Omental fat pad (tissue), 4 donors: Measurements from ENCODE around the gene AHSG. TPM values are rescaled to one million over a fixed set of nuclear protein-coding genes. Genes with fewer than 3 reads are reported as not detected.

Source experiments
- ATAC-seq: fragments of 150-250 bp; one replicate; pipeline ENCODE4 v1.9.1; 2016; ENCODE audit warnings: mild to moderate bottlenecking, moderate library complexity; ENCODE audit not compliant: low FRiP score
- DNase-seq: peaks from one replicate; pipeline ENCODE4 v3.0.0-alpha.2; 2019; ENCODE audit warnings: low spot score
- total RNA-seq, 4 donors: library from RNA; depleted of rRNA; stranded (reverse); fragments of >200 nt; gene quantifications; one replicate each; pipeline ENCODE4 v1.1.0, GENCODE V29; 2016
- TF ChIP-seq, protein P1 (sequence below), 3 donors: fragments of 450-650 bp; IDR thresholded peaks; one replicate each; pipeline ENCODE4 v1.5.1; 2016 to 2017; ENCODE audit warnings: antibody characterized with exemption in 3 of 3, mild to moderate bottlenecking in 3 of 3, moderate library complexity in 2 of 3

Gene AHSG
- total RNA-seq, 4 donors from 2014 or later = not detected

DNA sequence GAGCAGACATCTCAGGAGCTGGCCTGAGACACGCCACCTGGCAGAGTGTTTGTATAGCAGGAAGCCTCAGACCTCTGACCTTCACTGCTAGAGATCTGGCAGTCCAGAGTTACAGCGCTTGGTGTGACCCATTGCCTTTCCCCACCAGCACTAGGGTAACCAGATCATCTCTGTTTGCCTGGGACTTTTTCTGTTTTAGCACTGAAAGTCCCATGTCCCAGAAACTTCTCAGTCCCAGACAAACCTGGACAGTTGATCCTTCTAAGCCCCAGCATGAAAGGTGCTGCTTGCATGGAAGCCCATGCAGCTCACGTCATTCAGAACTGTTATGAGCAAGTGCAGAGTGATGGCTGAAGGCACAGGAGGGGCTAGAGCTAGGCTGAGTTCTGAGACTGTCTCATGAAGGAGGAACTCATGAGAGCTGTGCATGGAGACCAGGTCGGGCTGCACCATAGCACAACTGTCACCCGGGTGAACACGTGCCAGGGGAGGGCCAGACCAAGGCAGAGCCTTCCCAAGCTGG is 18.2 kb upstream of the AHSG start:
- ATAC-seq (no peak), DNase-seq (no peak)
- TF ChIP-seq, protein P1, sequence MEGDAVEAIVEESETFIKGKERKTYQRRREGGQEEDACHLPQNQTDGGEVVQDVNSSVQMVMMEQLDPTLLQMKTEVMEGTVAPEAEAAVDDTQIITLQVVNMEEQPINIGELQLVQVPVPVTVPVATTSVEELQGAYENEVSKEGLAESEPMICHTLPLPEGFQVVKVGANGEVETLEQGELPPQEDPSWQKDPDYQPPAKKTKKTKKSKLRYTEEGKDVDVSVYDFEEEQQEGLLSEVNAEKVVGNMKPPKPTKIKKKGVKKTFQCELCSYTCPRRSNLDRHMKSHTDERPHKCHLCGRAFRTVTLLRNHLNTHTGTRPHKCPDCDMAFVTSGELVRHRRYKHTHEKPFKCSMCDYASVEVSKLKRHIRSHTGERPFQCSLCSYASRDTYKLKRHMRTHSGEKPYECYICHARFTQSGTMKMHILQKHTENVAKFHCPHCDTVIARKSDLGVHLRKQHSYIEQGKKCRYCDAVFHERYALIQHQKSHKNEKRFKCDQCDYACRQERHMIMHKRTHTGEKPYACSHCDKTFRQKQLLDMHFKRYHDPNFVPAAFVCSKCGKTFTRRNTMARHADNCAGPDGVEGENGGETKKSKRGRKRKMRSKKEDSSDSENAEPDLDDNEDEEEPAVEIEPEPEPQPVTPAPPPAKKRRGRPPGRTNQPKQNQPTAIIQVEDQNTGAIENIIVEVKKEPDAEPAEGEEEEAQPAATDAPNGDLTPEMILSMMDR (IDR thresholded peaks at IDR 0.05) = no peak

DNA sequence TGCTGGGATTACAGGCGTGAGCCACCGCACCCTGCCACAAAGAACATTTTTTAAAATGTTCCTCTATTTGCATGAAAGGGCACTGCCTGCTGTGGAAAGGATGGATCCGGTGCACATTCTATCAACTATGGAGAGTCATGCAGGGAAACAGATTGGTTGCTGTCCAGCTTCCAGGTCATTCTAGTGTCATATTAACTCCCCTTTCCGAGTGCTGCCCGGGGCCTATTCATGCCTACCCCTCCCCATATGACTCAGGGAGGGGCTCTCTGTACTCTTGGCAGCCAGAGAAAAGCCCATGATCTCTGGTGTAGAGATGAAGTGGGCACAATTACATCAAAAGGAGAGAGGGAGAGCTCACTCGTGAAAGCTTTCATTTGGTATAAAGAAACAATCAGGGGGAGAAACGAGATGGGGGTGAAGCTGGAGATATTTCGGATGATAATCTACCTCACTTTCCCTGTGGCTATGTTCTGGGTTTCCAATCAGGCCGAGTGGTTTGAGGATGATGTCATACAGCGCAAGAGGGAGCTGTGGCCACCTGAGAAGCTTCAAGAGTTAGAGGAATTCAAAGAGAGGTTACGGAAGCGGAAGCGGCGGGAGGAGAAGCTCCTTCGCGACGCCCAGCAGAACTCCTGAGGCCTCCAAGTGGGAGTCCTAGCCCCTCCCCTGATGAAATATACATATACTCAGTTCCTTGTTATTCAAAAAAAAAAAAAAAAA is 16.1 kb upstream of the AHSG start:
- peak; percentile 61 for ATAC-seq
- TF ChIP-seq, protein P1 (IDR thresholded peaks at IDR 0.05) = no peak
- no peak for DNase-seq

DNA sequence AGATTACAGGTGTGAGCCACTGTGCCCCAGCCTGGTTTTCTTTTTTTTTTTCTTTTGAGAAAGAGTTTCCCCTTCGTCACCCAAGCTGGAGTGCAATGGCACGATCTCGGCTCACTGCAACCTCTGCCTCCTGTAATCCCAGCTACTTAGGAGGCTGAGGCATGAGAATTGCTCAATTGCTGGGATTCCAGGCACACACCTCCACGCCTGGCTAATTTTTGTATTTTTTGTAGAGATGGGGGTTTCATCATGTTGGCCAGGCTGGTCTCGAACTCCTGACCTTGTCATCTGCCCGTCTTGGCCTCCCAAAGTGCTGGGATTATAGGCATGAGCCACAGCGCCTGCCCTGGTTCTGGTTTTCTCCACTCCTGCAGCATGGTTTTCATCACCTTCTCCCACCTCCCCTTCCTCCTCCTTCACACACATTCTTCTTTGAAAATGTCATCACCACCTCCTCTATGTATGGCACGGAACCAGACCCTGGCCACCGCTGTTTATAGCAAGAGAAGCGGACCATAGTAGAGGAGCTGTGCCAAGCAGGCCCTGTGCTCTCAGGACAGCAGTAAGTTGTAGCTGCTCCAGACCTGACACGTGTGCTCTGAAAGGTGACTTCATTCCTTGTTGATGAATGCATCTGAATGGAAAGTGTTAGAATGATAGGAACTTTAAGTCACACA is 14.6 kb upstream of the AHSG start:
- TF ChIP-seq, protein P1 (IDR thresholded peaks at IDR 0.05) = no peak
- ATAC-seq = peak; percentile 64
- DNase-seq = no peak

DNA sequence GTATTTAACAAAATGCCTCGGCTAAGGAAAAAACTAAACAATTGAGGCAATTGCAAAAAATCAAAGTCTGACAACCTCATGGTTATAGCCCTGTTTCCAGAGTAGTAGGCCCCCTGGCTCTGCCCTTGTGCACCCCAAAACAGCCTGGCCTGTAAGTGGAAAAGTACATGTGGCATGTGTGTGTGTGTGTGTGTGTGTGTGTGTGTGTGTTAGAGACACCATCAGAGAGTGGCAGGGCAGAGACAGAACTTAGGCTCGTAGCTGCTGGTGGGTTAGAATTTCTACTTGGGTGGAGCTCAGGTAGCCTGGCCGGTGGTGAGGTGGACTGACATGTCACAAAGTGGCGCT is 14.1 kb upstream of the AHSG start:
- DNase-seq (no peak), ATAC-seq (no peak)
- TF ChIP-seq, protein P1 (IDR thresholded peaks at IDR 0.05) = no peak

DNA sequence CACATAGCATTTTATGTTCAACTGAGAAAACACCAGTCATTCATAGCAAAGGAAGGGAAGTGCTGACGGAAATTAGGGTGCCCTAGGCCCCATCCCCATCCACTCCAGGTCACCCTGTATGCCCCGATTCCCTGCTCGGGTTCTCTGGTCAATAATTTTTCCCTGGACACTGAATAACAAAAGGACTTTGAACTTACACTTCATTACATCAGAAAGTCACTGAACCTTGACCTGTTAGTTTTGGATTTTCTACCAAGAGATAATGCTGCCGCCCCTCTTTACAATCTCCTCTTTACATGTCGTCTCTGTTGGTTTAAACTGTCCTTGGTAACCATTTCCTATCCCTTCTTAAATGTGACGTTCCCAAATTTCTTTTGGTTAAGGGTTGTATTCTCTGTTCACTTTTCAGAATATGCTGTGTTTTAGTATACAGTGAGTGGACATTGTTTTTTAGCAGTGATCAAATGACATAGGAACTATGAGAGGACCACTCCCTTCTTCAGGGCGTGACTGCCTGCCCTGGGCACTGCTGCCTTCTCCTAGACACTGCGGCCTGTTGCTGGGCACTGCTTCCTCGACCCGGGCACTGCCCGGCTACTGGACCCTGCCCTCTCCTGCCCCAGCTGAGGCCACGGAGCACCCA is 13.6 kb upstream of the AHSG start:
- ATAC-seq (no peak), DNase-seq (no peak)
- TF ChIP-seq, protein P1 (IDR thresholded peaks at IDR 0.05) = no peak

DNA sequence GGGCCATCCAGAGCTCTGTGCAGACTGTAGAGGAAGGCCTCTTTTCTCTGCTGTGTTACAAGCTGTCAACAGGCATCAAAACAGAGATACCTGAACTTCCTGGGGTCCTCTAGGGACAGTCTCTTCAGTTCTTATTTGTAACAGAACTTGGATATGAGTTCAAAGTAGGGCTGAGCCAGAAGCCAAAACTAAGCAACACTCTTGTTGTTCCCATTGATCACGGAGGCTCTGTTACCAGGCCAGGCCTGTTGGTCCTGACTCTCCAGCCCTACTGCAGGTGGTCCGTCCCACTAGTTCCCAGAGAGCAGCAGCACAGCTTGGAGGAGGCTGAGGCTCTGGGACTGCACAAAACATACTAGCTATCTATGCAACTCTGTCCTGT is 13.1 kb upstream of the AHSG start:
- no peak for ATAC-seq
- DNase-seq = no peak
- TF ChIP-seq, protein P1 (IDR thresholded peaks at IDR 0.05) = no peak
